Measurements from ENCODE around the gene DOCK10.
"Not testable (repeated sequence)": the region's sequence is repeated elsewhere in the genome, so short reads cannot be mapped to it uniquely, and the experiment has no call there.

DOCK10 gene

GRCh38 chr2:225041851-225042799, at the start of gene DOCK10:
Gene DOCK10, minus strand, starts transcription at chr2:225042468. Its CDS starts 94 bp downstream, at chr2:225042374.
- no peak for DNase-seq (ENCODE audit: low spot score)

- no peak for DNase-seq (ENCODE audit: low spot score)
Observed at GRCh38 chr2:225091336-225091735, 49.1 kb upstream of the DOCK10 start.

GRCh38 chr2:225090746-225091145, 48.5 kb upstream of the DOCK10 start:
- DNase-seq (ENCODE audit: low spot score), result no peak

GRCh38 chr2:225086915-225087314, 44.6 kb upstream of the DOCK10 start:
- no peak for DNase-seq (ENCODE audit: low spot score)

- DNase-seq (ENCODE audit: low spot score), result no peak
Observed at GRCh38 chr2:225086439-225086838, 44.2 kb upstream of the DOCK10 start.

- no peak for DNase-seq (ENCODE audit: low spot score)
Observed at GRCh38 chr2:225083276-225083675, 41.0 kb upstream of the DOCK10 start.

GRCh38 chr2:225076125-225076524, 33.9 kb upstream of the DOCK10 start:
- no peak for DNase-seq (ENCODE audit: low spot score)

- no peak for DNase-seq (ENCODE audit: low spot score)
Observed at GRCh38 chr2:225074919-225075681, 32.8 kb upstream of the DOCK10 start.

- no peak for DNase-seq (ENCODE audit: low spot score)
Observed at GRCh38 chr2:225074366-225074765, 32.1 kb upstream of the DOCK10 start.

- no peak for DNase-seq (ENCODE audit: low spot score)
Observed at GRCh38 chr2:225073198-225073597, 30.9 kb upstream of the DOCK10 start.

GRCh38 chr2:225072444-225072843, 30.2 kb upstream of the DOCK10 start:
- DNase-seq (ENCODE audit: low spot score), result no peak

GRCh38 chr2:225070811-225071210, 28.5 kb upstream of the DOCK10 start:
- no peak for DNase-seq (ENCODE audit: low spot score)

GRCh38 chr2:225069966-225070365, 27.7 kb upstream of the DOCK10 start:
- DNase-seq (ENCODE audit: low spot score), result no peak

- no peak for DNase-seq (ENCODE audit: low spot score)
Observed at GRCh38 chr2:225069477-225069876, 27.2 kb upstream of the DOCK10 start.

- no peak for DNase-seq (ENCODE audit: low spot score)
Observed at GRCh38 chr2:225065882-225066281, 23.6 kb upstream of the DOCK10 start.

GRCh38 chr2:225064928-225065327, 22.7 kb upstream of the DOCK10 start:
- no peak for DNase-seq (ENCODE audit: low spot score)

GRCh38 chr2:225064362-225064761, 22.1 kb upstream of the DOCK10 start:
- DNase-seq (ENCODE audit: low spot score), result no peak

GRCh38 chr2:225056330-225057073, 14.2 kb upstream of the DOCK10 start:
- DNase-seq (ENCODE audit: low spot score), result no peak

GRCh38 chr2:225055714-225056113, 13.4 kb upstream of the DOCK10 start:
- no peak for DNase-seq (ENCODE audit: low spot score)

GRCh38 chr2:225052703-225053102, 10.4 kb upstream of the DOCK10 start:
- DNase-seq (ENCODE audit: low spot score), result no peak

GRCh38 chr2:225047502-225047901, 5.2 kb upstream of the DOCK10 start:
- not testable (repeated sequence) for DNase-seq (ENCODE audit: low spot score)

GRCh38 chr2:225042800-225043167, 516 bp upstream of the DOCK10 start:
- DNase-seq (ENCODE audit: low spot score), result no peak
